DMS79 (cell line): ENCODE measurements around the gene SEMA3F.
"Not testable (repeated sequence)": the region's sequence is repeated elsewhere in the genome, so short reads cannot be mapped to it uniquely, and the experiment has no call there.

Experiments
- DNase-seq: peaks from one replicate; lab custom pipeline; 2025; lab: John Stamatoyannopoulos, UW

Gene SEMA3F

DNA sequence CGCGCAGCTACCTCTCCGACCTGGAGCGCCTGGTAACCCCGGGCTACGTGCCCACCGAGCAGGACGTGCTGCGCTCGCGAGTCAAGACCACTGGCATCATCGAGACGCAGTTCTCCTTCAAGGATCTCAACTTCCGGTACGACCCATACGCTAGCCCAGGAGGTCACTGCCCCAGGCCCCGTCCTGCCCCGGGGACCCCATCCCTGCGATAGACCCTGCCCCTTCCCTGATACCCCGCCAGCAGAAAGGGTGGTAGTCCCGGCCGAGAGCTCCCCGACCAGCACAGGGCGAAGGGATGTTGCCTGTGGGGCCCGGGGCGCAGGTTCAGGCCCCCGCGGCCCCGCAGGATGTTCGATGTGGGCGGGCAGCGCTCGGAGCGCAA is 38.6 kb downstream of the SEMA3F start:
- DNase-seq, result no peak

DNA sequence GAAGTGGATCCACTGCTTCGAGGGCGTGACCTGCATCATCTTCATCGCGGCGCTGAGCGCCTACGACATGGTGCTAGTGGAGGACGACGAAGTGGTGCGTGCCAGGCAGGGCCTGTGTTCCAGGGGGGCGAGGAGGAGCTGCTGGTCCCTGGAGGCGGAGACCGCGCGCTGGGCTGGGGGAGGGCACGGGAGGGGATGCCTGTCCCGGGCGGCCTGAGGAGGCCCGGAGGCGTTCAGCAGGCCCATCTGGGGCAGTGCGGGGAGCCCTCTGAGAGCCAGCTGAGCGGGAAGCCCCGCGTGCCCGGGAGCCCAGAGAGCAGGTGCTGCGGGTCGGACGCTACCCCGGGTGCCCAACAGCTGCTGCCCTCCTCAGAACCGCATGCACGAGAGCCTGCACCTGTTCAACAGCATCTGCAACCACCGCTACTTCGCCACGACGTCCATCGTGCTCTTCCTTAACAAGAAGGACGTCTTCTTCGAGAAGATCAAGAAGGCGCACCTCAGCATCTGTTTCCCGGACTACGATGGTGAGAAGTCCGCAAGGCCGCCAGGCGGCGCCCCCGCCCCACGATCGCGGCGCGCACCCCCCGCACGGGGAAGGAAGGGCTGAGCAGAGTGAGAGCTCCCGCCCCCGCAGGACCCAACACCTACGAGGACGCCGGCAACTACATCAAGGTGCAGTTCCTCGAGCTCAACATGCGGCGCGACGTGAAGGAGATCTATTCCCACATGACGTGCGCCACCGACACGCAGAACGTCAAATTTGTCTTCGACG is 39.2 kb downstream of the SEMA3F start:
- DNase-seq, result no peak

DNA sequence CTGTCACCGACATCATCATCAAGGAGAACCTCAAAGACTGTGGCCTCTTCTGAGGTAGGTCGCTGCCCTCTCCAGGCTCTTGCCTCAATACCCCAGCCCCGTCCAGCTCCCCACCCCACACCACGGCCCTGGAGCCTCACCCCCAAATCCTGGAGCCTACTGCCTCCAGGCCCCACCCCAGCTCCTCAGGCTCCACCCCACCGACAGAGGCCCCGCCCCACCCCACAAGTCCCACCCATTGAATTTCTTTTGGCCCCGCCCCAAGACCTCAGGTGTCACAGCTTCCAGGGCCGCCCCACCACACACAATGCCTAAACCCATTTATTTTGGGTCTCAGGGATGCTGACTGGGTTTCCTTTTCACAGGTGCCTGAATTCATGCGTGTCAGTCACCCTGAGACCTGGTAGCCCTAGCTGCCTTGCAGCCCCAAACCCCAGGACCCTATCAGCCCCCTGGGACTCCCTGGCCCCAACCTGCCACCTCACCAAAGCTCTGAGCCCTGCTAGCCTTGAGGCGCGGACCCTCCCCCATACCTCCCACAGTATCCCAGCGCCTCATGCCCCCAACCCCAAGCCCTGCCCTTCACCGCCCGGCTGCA is 39.9 kb downstream of the SEMA3F start:
- no peak for DNase-seq

DNA sequence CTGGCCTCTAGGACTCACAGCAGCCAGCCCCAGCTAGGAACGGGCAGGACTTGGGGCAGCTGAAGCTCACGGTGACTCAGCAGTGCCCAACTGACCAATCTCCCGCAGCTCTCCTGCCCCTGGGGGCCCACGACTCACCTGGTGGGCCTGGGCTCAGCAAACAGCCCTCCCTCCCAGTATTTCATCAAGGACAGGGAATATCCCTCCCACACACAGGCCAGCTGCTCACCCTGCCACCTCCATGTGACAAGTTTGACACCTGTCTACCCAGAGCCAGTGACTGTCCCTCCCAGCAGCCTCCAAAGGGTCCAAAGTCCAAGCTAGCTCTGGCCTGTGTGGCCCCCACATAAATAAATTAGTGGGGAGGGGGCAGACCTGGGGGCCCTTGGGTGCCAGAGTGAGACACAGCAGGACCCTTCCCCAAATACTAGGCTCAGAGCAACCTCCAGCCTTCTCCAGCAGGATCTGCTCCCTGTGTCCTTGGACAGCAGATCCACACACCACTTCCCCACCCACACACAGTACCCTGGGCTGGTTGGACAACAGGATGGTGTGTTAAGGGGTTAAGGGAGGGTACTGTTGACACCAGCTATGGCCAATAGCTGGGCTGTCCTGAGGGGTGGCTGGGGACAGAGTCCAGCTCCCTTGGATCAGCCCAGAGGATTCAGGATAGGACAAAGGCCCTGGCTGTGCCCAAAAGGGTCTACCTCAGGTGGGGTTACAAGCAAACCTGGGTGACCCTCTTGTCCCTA is 40.6 kb downstream of the SEMA3F start:
- DNase-seq, result no peak

DNA sequence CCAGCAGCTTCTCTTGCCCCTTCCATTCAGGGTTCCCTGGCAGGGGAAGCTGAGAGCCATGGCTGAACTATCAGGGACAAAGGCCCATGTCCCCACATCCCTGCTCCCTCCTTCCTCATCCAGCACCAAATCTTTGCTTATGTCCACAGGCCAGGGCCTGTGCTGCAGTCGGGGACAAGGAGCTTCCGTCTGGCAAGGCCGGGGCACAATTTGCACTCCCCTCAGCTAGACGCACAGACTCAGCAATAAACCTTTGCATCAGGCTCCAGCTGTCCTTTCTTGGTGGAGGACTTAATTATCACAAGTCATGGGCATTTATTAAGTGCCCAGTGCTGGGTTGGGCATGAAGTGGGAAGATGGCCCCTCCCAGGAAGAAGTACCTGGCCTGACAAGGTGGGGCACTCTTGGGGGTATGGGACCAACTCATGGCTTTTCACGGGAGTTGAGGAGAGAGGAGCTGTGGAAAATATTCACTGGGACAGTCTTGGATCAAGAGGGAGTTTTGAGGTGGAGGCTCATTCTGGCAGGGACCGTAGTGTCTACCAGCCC is 41.2 kb downstream of the SEMA3F start:
- DNase-seq, result no peak

DNA sequence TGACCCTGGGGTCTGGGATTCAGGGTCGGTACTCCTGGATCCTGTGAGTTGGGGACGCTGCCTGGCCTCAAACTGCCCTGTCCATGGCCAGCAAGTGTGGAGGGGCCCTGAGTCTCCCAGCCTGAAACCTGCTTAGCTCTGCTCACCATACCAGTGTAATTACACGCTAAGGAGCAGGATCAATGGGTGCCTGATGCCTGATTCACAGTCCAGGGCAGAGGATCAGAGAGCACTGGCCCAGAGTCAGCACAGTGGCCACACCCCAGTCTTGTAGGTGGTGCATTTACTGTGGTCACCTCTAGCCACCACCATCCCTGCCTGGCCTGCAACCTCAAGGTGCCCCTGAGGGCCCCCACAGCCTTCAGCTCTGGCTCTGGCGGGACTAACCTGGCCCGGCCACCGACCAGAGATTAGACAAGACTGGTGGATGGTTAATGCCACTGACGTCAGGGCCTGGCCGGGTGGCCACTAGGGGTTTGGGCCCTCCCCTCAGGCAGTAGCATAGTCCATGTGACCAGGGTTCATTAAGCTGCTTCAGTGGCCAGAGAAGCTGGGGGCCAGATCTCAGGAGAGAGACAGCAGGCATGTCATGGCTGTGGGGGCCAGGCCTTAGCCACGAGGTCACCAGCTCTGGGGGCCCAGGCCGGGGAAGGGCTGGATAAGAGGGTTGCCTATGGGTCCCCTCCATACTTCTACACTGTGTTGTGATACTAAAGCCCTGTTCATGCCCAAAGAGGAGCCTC is 46.6 kb downstream of the SEMA3F start:
- no peak for DNase-seq

DNA sequence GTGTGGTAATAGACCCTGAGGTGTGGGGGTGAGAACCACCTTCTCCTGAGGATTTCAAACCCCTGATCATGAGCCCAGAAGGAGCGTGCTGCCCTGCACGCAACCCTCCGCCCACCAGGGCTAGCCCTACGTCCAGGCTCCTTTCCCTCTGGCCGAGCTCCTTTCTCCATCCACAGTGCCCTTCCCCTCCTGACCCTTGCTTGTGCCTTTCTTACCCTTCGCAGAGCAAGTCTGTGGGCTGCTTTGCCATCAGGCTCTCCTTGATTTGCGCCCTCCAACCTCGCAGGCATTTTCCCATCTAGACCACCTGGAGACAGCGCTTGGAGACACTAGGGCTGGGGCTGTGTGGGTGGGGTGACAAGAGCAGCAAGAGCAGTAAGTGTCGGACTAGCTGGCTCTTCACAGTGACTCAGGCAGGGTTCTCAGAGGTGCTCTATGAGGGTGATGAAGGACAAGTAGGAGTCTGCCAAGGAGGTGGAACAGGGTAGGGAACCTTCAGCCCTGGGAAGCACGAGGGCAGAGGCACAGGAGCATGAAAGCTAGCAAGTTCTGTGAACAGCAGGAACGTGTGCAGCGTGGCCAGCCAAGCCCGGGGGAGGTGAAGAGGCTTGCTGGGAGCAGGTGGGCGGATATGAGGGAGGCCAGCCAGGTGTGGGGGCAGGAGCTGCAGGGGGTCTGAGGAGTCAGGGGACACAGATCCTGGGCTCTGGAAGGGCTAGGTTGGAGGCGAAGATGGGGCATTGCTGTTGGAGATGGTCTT is 47.4 kb downstream of the SEMA3F start:
- DNase-seq, result no peak

DNA sequence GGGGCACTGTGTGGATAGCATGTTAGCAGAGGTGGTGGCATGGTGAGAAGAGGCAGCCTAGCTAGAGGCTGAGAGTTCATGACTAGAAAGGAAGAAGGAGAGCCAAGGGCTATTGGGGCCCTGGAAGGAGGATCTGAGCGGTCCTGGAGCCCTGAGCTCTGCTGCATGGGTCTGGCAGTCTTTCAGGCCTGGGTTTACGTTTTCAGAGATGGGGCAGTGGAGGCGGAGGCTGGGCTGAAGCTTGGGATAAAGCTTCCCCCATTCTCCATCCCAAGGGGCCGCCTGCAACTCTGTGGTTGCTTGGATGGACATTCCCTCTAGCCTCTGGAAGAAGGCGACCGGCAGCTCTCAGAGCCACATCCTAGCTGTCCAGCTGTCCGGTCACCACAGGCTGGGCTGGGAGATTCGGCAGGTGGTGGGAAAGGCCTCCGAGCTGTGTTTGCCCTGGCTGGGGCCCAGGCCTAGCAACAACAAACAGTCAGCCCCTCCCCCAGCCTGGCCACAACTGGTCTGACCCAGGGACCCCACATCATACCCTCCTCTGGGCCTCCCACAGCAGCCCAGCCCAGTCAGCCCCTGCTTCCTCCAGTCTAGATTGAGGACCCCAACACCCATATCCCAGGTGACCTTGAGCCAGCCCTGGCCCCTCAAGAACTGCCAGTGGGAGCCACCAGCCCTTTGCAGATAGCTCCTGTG is 48.1 kb downstream of the SEMA3F start:
- no peak for DNase-seq

DNA sequence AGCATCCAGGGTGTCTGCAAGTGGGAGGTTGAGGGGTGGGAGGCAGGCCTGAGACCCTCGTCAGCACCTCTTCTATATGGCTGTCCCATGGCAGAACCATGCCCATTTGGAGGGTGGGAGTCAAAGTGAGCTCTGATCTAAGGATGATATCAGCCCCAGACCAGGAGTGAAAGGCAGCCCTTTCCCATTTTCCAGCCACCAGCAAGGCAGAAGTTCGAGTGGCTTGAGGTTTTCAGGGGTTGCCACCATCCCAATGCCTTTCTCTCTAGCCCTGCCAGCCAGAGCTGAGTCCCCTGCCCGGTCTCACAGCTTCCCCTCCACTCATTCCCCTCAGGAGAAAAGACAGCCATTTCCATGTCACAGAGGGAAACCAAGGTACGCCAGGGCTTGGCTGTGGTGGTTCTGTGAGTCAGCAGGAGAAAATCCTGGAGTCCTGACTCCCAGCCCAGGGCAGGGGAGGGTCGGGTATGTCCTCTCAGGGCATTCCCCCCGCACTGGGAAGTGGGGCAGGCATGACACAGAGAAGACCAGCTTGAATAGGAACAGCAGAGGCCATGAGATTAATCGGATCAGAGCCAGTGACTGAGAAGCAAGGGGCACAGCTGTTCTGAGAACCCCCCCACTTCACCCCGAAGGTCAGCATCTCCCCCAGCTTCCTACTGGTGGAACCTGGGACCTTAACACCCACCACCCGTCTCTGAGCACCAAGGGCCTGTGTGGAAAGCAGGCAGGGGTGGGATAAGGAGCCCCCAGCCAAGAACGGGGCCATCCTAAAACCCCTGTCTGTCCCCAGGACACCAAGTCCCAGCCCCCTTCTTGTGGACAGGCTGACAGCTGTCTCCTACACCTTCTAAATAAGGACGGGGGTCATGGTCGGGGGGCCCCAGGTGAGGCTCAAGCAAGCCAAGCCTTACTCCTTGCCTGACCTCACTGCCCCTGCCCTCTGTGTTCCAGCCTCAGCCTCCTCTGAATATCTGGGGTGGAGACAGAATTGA is 49.0 kb downstream of the SEMA3F start:
- no peak for DNase-seq

DNA sequence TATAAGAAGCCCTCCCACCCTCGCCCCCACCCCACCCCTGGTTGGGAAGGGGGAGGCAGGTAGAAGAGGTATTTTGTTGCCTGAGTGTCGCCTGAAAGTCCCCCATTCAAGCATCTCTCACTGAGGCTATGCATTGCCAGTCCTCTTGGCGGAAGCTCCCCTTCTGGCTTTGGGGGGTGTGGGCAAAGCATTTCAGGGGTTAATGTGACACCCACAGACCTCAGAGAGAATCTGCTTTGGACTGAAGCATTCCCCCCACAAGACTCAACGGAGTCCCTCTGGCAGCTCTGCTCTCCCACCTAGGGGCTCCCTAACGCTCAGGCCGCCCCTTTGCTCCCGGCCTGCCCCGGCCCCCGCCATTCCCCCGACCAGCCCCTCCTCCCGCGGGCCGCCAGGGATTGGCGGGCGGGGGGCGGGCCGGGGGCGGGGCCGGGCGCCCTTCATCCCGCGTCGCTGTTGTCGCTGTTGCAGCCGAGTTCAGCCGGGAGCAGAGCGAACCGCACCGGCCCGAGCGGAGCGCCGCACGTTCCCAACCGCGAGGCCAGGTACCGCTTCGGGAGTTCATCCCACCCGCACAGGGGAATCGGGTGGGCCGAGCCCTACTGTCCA is 49.8 kb downstream of the SEMA3F start, which contains the start of gene SLC38A3:
SLC38A3 (plus strand) TSS at position 468 of the 609 bp plus-strand sequence. CDS start 8,929 bp downstream, outside the sequence.
- DNase-seq, result no peak

DNA sequence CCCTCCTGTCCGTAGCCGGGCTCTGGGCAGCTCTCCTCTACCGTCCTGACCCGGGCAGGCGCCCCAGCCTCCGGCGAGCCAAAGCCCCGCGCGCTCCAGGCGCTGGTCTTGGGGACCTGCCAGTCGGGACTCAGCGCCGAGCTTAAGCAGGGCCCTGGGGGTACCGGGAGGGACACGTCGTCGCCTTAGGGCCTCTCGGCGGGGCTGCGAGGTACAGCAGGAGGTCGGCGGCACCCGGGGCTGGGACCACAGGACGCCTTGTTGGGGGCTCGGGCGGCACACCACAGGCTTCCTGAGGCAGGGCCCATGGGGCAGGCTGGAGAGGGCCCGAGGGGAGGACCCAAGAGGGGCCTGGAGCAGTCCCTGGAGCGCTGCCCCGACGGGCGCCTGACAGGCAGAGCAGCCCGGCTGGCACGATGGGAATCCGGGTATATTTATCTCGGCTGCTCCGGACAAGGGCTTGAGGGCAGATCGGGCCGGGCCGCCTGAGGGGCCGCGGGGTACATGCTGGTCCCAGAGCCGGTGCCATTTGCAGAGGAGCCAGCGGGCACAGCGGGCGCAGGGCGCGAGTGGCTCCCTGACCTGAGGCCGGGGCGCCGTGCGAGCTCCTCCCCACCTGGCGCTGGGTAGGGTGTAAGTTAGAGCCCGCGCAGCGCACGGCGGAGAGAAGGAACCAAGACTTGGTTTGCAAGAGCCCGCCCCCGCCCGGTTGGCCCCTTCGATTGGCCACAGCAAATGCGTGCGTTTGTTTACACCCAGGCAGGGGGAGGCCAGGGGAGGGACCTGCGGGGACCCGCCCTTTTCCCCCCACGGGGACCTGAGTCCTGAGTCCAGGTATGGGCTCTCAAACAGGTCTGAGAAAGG is 50.5 kb downstream of the SEMA3F start:
- DNase-seq, result no peak

DNA sequence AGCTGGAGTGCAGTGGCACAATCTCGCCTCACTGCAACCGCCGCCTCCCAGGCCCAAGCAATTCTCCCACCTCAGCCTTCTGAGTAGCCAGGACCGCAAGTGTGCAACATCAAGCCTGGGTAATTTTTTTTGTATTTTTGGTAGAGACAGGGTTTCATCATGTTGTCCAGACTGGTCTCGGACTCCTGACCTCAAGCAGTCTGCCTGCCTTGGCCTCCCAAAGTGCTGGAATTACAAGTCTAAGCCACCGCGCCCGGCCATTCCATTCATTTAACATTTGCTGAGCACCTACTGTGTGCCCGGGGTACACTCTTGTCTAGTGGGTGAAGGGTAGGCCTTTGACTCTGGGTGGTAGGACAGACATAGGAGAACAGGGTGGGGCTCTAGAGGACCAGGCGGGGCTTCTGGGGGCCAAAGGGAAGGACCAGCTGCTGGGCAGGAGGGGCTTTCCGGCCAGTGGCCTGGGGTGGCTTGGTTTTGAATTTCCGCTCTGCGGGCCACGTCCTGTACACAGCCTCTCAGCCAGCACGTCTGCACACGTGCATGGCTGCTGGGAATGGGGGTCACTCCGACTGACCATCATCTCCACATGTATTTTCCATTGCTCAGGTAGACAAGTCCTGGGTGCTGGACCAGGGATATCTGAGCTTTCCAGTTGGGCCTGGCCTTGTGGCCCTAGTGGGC is 52.4 kb downstream of the SEMA3F start:
- no peak for DNase-seq

DNA sequence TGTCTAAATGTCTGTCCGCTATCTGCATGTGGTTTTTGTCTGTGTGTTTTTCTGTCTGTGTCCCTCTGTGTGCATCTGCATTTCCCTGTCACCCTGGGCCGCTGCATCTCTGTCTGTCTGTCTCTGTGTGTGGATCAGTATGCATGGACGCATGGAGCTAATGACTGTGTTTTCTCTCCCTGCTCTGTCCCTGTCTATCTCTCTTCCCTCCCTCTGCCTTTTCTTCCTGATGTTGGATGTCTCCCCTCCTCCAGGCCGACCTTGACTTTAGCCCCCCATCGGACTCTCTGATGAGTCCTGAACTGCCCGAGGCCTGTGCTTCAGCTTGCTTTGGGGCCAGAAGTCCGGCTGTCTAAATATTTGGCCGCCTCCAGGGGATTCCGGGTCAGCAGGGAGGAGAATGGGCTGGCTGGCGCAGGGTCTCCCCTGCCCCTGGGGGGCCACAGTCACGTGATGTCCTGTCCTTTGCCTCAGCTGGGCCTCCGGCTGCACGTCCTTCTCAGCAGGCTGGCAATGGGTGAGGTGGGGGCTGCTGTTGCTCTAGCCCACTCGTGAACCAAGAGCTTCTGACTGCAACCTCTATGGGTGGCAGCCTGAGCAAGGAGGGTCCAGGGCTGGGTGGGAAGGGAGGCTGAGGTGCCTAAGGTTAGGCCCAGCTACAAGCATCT is 53.7 kb downstream of the SEMA3F start:
- no peak for DNase-seq

DNA sequence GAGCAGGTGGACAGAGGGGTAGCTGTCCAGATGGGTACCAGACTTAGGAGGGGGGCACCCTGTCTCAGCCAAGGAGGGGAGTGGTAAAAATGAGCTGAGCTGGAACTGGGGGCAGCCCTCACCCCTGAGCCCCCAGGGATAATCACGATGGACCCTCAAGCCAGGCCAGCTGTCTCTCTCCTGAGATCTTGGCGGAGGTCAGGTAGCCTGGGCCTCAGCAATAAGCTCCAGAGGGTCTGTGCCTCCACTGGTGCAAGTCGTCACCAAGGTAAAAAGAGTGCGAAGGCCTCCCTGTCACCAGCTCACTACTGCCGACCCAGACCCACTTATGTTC is 55.0 kb downstream of the SEMA3F start:
- DNase-seq, result no peak

DNA sequence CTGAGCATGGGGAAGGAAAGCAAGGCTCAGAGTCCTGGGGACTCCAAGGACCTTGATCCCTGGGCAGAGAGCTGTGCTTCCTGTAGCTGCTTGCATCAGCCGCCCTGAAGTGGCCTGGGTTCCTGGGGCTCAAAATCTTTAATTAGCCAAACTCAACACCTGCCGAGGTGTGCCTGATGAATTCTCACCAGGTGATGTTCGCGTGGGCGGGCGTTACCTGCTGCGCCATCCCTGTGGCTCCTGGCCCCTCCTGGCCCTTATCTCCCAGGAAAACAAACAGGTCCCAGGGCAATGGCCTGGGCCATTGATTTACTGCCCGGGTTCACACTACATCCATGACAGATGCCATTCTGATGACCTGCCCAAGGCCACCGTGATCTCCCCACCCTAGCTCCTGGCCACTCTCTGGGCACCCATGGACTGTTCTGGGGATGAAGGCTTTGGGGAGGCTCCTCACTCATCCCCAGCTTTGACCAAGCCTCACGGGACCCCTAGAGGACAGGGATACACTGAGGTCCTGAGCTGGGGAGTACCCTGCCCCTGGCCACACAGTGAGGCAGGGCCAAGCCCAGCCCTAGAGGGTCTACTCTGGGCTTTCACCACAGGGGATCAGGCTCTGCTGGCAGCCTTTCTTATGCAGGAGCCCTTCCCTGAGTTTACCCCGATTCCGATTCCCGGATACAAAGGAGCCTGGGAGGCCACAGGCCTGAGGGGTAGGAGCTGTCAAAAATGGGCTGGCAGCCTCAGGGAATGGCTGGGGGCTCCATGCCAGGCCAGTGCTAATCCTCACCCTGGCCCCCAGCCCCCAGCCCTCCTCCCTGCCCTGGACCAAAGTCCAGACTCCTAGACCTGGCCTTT is 55.6 kb downstream of the SEMA3F start:
- no peak for DNase-seq

DNA sequence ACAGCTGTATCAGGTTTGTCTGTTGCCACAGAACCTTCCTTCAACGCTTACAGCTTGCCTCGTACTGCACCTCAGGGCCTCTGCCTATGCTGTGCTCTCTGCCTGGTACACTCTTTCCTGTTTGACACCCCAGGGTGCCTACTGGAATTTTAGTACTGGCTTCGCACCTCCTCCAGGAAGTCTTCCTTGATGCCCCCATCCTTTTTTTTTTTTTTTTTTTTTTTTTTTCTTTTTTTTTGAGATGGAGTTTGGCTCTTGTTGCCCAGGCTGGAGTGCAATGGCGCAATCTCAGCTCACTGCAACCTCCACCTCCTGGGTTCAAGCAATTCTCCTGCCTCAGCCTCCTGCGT is 56.2 kb downstream of the SEMA3F start:
- DNase-seq, result not testable (repeated sequence)
